Measurements from ENCODE around the gene USF3. TPM values are rescaled to one million over a fixed set of nuclear protein-coding genes. Genes with fewer than 3 reads are reported as not detected.

Gene USF3
- total RNA-seq, 1 donor from 2014 or later: 15.6 TPM

- peaks cover 5% of the 10 kb centered on the region for H3K36me3 Mint-ChIP-seq (ENCODE audit: low read depth)
- no peak for DNase-seq (ENCODE audit: low spot score)
- H3K27ac Mint-ChIP-seq: no peak overlapping the region
- peaks cover 2% of the 10 kb centered on the region for H3K4me1 Mint-ChIP-seq (ENCODE audit: low read depth)
- intact Hi-C loops (cut with micrococcal nuclease): no loop called here
- no peak overlapping the region for H3K4me3 Mint-ChIP-seq (ENCODE audit: low read depth)
- no peaks in the 10 kb centered on the region for H3K9me3 Mint-ChIP-seq
- H3K27me3 Mint-ChIP-seq (ENCODE audit: low read depth): no peaks in the 10 kb centered on the region
These were observed 61.5 kb downstream of the USF3 start for GRCh38 chr3:113634782-113635474.

- Mint-ChIP-seq H3K27ac (no peak overlapping the region), H3K36me3 (ENCODE audit: low read depth) (peaks cover 9% of the 10 kb centered on the region), H3K9me3 (no peaks in the 10 kb centered on the region), H3K4me3 (ENCODE audit: low read depth) (no peak overlapping the region), H3K4me1 (ENCODE audit: low read depth) (peaks cover 6% of the 10 kb centered on the region), H3K27me3 (ENCODE audit: low read depth) (no peaks in the 10 kb centered on the region)
- DNase-seq (ENCODE audit: low spot score): no peak
- intact Hi-C loops (cut with micrococcal nuclease): no loop called here
These were observed 64.9 kb downstream of the USF3 start for GRCh38 chr3:113631573-113631972.

- intact Hi-C loops (cut with micrococcal nuclease): no loop called here
- Mint-ChIP-seq H3K9me3 (no peaks in the 10 kb centered on the region), H3K4me1 (ENCODE audit: low read depth) (peaks cover 10% of the 10 kb centered on the region), H3K27ac (no peak overlapping the region), H3K27me3 (ENCODE audit: low read depth) (no peaks in the 10 kb centered on the region), H3K36me3 (ENCODE audit: low read depth) (peaks cover 14% of the 10 kb centered on the region), H3K4me3 (ENCODE audit: low read depth) (no peak overlapping the region)
- DNase-seq (ENCODE audit: low spot score): no peak
These were observed 65.4 kb downstream of the USF3 start for GRCh38 chr3:113630956-113631542.

- H3K27ac Mint-ChIP-seq: no peak overlapping the region
These were observed 66.6 kb downstream of the USF3 start for GRCh38 chr3:113629584-113630421.

GRCh38 chr3:113628788-113629187, 67.7 kb downstream of the USF3 start:
- H3K4me3 Mint-ChIP-seq (ENCODE audit: low read depth): no peak overlapping the region
- intact Hi-C loops (cut with micrococcal nuclease): no loop called here
- H3K36me3 Mint-ChIP-seq (ENCODE audit: low read depth): peaks cover 21% of the 10 kb centered on the region
- H3K9me3 Mint-ChIP-seq: no peaks in the 10 kb centered on the region
- no peak for DNase-seq (ENCODE audit: low spot score)
- no peak overlapping the region for H3K27ac Mint-ChIP-seq
- H3K27me3 Mint-ChIP-seq (ENCODE audit: low read depth): no peaks in the 10 kb centered on the region
- H3K4me1 Mint-ChIP-seq (ENCODE audit: low read depth): peaks cover 11% of the 10 kb centered on the region

More at GRCh38 chr3:113629584-113630421, 66.6 kb downstream of the USF3 start:
- Mint-ChIP-seq H3K9me3 (no peaks in the 10 kb centered on the region), H3K4me1 (ENCODE audit: low read depth) (peaks cover 11% of the 10 kb centered on the region), H3K4me3 (ENCODE audit: low read depth) (no peak overlapping the region), H3K27me3 (ENCODE audit: low read depth) (no peaks in the 10 kb centered on the region), H3K36me3 (ENCODE audit: low read depth) (peaks cover 19% of the 10 kb centered on the region)
- intact Hi-C loops (cut with micrococcal nuclease): no loop called here
- no peak for DNase-seq (ENCODE audit: low spot score)

GRCh38 chr3:113628316-113628715, 68.1 kb downstream of the USF3 start:
- H3K27ac Mint-ChIP-seq: no peak overlapping the region
- H3K4me3 Mint-ChIP-seq (ENCODE audit: low read depth): no peak overlapping the region
- intact Hi-C loops (cut with micrococcal nuclease): no loop called here
- H3K4me1 Mint-ChIP-seq (ENCODE audit: low read depth): peaks cover 11% of the 10 kb centered on the region
- no peaks in the 10 kb centered on the region for H3K9me3 Mint-ChIP-seq
- peaks cover 23% of the 10 kb centered on the region for H3K36me3 Mint-ChIP-seq (ENCODE audit: low read depth)
- H3K27me3 Mint-ChIP-seq (ENCODE audit: low read depth): no peaks in the 10 kb centered on the region
- no peak for DNase-seq (ENCODE audit: low spot score)

- DNase-seq (ENCODE audit: low spot score): no peak
- peaks cover 11% of the 10 kb centered on the region for H3K4me1 Mint-ChIP-seq (ENCODE audit: low read depth)
- no peak overlapping the region for H3K4me3 Mint-ChIP-seq (ENCODE audit: low read depth)
- H3K27ac Mint-ChIP-seq: no peak overlapping the region
- no peaks in the 10 kb centered on the region for H3K9me3 Mint-ChIP-seq
- H3K36me3 Mint-ChIP-seq (ENCODE audit: low read depth): peaks cover 23% of the 10 kb centered on the region
- H3K27me3 Mint-ChIP-seq (ENCODE audit: low read depth): no peaks in the 10 kb centered on the region
- intact Hi-C loops (cut with micrococcal nuclease): loop anchor here (1.0 kb wide), 2 partner anchors 49 to 131 kb away; no protein-coding TSS in a partner anchor
These were observed 69.7 kb downstream of the USF3 start for GRCh38 chr3:113626503-113627371.

GRCh38 chr3:113625834-113626233, 70.6 kb downstream of the USF3 start:
- no peak for DNase-seq (ENCODE audit: low spot score)
- intact Hi-C loops (cut with micrococcal nuclease): loop anchor here (1.0 kb wide), 2 partner anchors 49 to 131 kb away; no protein-coding TSS in a partner anchor
- no peak overlapping the region for H3K4me3 Mint-ChIP-seq (ENCODE audit: low read depth)
- no peak overlapping the region for H3K27ac Mint-ChIP-seq
- H3K4me1 Mint-ChIP-seq (ENCODE audit: low read depth): peaks cover 9% of the 10 kb centered on the region
- no peaks in the 10 kb centered on the region for H3K9me3 Mint-ChIP-seq
- H3K36me3 Mint-ChIP-seq (ENCODE audit: low read depth): peaks cover 26% of the 10 kb centered on the region
- H3K27me3 Mint-ChIP-seq (ENCODE audit: low read depth): no peaks in the 10 kb centered on the region

GRCh38 chr3:113623811-113624210, 72.6 kb downstream of the USF3 start:
- intact Hi-C loops (cut with micrococcal nuclease): no loop called here
- DNase-seq (ENCODE audit: low spot score): no peak
- Mint-ChIP-seq H3K36me3 (ENCODE audit: low read depth) (peaks cover 30% of the 10 kb centered on the region), H3K4me3 (ENCODE audit: low read depth) (no peak overlapping the region), H3K9me3 (no peaks in the 10 kb centered on the region), H3K27me3 (ENCODE audit: low read depth) (no peaks in the 10 kb centered on the region), H3K27ac (no peak overlapping the region), H3K4me1 (ENCODE audit: low read depth) (peaks cover 9% of the 10 kb centered on the region)

GRCh38 chr3:113623324-113623723, 73.1 kb downstream of the USF3 start:
- Mint-ChIP-seq H3K27me3 (ENCODE audit: low read depth) (no peaks in the 10 kb centered on the region), H3K4me3 (ENCODE audit: low read depth) (no peak overlapping the region), H3K4me1 (ENCODE audit: low read depth) (peaks cover 9% of the 10 kb centered on the region), H3K36me3 (ENCODE audit: low read depth) (peaks cover 30% of the 10 kb centered on the region), H3K27ac (no peak overlapping the region), H3K9me3 (no peaks in the 10 kb centered on the region)
- intact Hi-C loops (cut with micrococcal nuclease): no loop called here
- DNase-seq (ENCODE audit: low spot score): no peak

GRCh38 chr3:113620091-113620490, 76.4 kb downstream of the USF3 start:
- Mint-ChIP-seq H3K4me1 (ENCODE audit: low read depth) (no peaks in the 10 kb centered on the region), H3K9me3 (no peaks in the 10 kb centered on the region), H3K4me3 (ENCODE audit: low read depth) (no peak overlapping the region), H3K27ac (no peak overlapping the region), H3K36me3 (ENCODE audit: low read depth) (peaks cover 18% of the 10 kb centered on the region), H3K27me3 (ENCODE audit: low read depth) (no peaks in the 10 kb centered on the region)
- intact Hi-C loops (cut with micrococcal nuclease): no loop called here
- DNase-seq (ENCODE audit: low spot score): no peak

- Mint-ChIP-seq H3K9me3 (no peaks in the 10 kb centered on the region), H3K27ac (no peak overlapping the region), H3K4me1 (ENCODE audit: low read depth) (no peaks in the 10 kb centered on the region), H3K27me3 (ENCODE audit: low read depth) (no peaks in the 10 kb centered on the region), H3K36me3 (ENCODE audit: low read depth) (peaks cover 17% of the 10 kb centered on the region), H3K4me3 (ENCODE audit: low read depth) (no peak overlapping the region)
- DNase-seq (ENCODE audit: low spot score): no peak
- intact Hi-C loops (cut with micrococcal nuclease): no loop called here
These were observed 78.7 kb downstream of the USF3 start for GRCh38 chr3:113617726-113618125.
